Small intestine (tissue), 7 donors: ENCODE results near the gene ABCG5. TPM values are rescaled to one million over a fixed set of nuclear protein-coding genes. Genes with fewer than 3 reads are reported as not detected.

Experiments used
- DNase-seq, 2 donors: peaks; one replicate each; pipeline versions ENCODE4 v3.0.0 to v3.0.0-alpha.2; 2013
- FAIRE-seq: peaks from 2 replicates; lab custom pipeline; 2012; peaks lifted over from hg19 to GRCh38; lab: Jason Lieb, UNC
- H3K27ac ChIP-seq, 3 donors: one replicate each; pipeline ENCODE4 v1.5.1; 2013; ENCODE audit warnings: low read length in 2 of 3, mild to moderate bottlenecking in 2 of 3, control low read depth in 1 of 3, inconsistent platforms in 1 of 3, low read depth in 1 of 3, moderate library complexity in 1 of 3
- H3K27me3 ChIP-seq, 3 donors: one replicate each; pipeline ENCODE4 v1.6.1; 2013; ENCODE audit warnings: low read length in 3 of 3, inconsistent platforms in 1 of 3; ENCODE audit not compliant: control insufficient read depth in 3 of 3, insufficient read depth in 3 of 3
- H3K36me3 ChIP-seq, 3 donors: one replicate each; pipeline ENCODE4 v1.6.1; 2013; ENCODE audit warnings: low read length in 3 of 3, inconsistent platforms in 1 of 3, low read depth in 1 of 3, mild to moderate bottlenecking in 1 of 3, moderate library complexity in 1 of 3; ENCODE audit not compliant: control insufficient read depth in 3 of 3, insufficient read depth in 2 of 3
- H3K4me1 ChIP-seq, 3 donors: one replicate each; pipeline ENCODE4 v1.6.1; 2013; ENCODE audit warnings: low read length in 2 of 3, inconsistent platforms in 1 of 3, low read depth in 1 of 3, mild to moderate bottlenecking in 1 of 3, moderate library complexity in 1 of 3; ENCODE audit not compliant: control insufficient read depth in 3 of 3, insufficient read depth in 2 of 3
- H3K4me3 ChIP-seq, 3 donors: one replicate each; pipeline ENCODE4 v1.5.1; 2013; ENCODE audit warnings: low read length in 3 of 3, control low read depth in 1 of 3, inconsistent platforms in 1 of 3, low read depth in 1 of 3, mild to moderate bottlenecking in 1 of 3, moderate library complexity in 1 of 3
- H3K9me3 ChIP-seq, 2 donors: one replicate each; pipeline ENCODE4 v1.6.1; 2013; ENCODE audit warnings: low read depth in 1 of 2, low read length in 1 of 2; ENCODE audit not compliant: control insufficient read depth in 2 of 2, insufficient read depth in 1 of 2
- WGBS, 3 donors: extraction: QIAGEN DNeasy Blood & Tissue Kit; methylation state at CpG; one replicate each; pipeline ENCODE4 v1.1.7; 2013; 5-methylcytosine and 5-hydroxymethylcytosine counted together
- polyA plus RNA-seq, 4 donors: library from polyadenylated mRNA; stranded (reverse) in 3 of 4; unstranded in 1 of 4; fragments of 200-250 nt in 3 of 4; fragments of 120-200 nt in 1 of 4; gene quantifications; one replicate each; pipeline versions ENCODE4 v1.2.1 to v1.2.3, GENCODE V29; 2013
- donor health status: healthy with polysubstance abuse.
- donor health status: control.
- donor health status: control.
- donor health status: Bipolar disorder and iron deficiency.
- donor health status: healthy.

The ABCG5 gene
- polyA plus RNA-seq, 4 donors = 2.3 to 242 (median 126) TPM

DNA sequence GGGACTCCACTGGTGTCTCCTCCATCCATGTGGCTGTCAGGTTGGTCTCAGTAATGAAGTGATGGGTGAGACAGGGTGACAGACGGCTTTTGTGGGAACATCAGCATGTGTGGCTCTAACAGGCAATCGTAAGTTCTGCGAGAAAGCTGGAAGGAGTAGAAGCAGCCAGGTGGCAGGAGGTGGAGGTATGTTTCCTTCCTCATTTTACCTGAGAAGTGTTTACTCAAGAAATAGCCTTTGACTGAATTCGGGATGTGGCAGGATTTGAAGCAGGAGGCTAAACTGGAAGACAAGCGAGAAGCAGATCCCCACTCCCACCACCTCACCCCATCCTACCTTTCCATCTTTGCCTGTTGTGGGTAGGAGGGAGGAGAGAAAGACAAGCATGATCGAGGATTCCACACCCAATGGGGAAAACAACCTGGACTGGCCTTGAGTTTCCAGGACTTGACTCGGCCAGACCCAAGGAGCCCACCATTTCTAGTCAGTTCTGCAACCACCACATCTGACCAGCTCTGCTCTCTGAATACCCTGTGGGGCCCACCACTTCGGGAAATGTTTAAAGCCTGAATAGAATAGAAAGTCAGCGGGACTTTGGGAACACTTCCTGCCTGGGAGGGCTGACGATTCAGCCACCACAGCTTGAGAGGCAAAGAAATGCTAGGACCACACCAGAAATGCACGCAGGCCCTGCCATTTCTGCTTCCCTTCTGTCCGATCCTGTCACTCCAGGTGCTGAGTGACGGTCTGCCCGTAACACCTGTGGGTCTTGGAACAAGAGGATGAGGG, 1.3 kb upstream of the ABCG5 start:
- whole genome bisulfite sequencing, 3 donors = 82 to 94% (median 88%) methylated on average over 14 of the region's 14 CpGs
- FAIRE-seq = no peak

GRCh38 chr2:43837831-43838559, 644 bp downstream of the ABCG5 start:
- 82 to 85% (median 85%) methylated on average over 20 to 21 of the region's 21 CpGs for WGBS, 3 donors
- peaks cover 0 to 22% (median 4%) of the 10 kb centered on the region in 3 donors for H3K4me1 ChIP-seq

More for the DNA sequence above, 1.3 kb upstream of the ABCG5 start:
- Histone ChIP-seq H3K27ac (peak overlapping the region in 1 of 3 donors; percentile 27), H3K4me3 (peak overlapping the region in 2 of 3 donors; percentile 7 to 80), H3K9me3 (no peaks in the 10 kb centered on the region), H3K27me3 (no peaks in the 10 kb centered on the region), H3K4me1 (peaks cover 0 to 27% (median 0%) of the 10 kb centered on the region in 3 donors), H3K36me3 (peaks cover 0 to 25% (median 4%) of the 10 kb centered on the region in 3 donors)
- DNase-seq = no peak

DNA sequence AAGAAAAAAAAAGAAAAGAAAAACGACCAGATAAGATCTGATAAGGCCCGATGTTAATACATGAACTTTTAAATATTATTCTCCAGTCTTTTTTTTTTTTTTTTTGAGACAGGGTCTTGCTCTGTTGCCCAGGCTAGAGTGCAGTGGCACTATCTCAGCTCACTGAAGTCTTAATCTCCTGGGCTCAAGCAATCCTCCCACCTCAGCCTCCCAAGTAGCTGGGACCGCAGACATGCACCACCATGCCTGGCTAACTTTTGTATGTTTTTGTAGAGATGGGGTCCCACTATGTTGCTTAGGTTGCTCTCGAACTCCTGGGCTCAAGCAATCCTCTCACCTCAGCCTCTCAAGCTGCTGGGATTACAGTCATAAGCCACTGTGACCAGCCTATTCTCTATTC, 1.6 kb downstream of the ABCG5 start:
- peaks cover 0 to 24% (median 4%) of the 10 kb centered on the region in 3 donors for H3K4me1 ChIP-seq
- FAIRE-seq (no peak), DNase-seq (no peak)
- no peaks in the 10 kb centered on the region for H3K27me3 ChIP-seq
- 69 to 79% (median 70%) methylated on average over 4 of the region's 4 CpGs for WGBS, 3 donors
- H3K9me3 ChIP-seq = no peaks in the 10 kb centered on the region
- peak overlapping the region in 2 of 3 donors; percentile 54 to 80 for H3K4me3 ChIP-seq
- peak overlapping the region in 1 of 3 donors; percentile 91 for H3K27ac ChIP-seq
- H3K36me3 ChIP-seq = peaks cover 0 to 16% (median 2%) of the 10 kb centered on the region in 3 donors

More at GRCh38 chr2:43837831-43838559, 644 bp downstream of the ABCG5 start:
- H3K9me3 ChIP-seq = no peaks in the 10 kb centered on the region
- DNase-seq (peak; percentile 31 to 35), FAIRE-seq (no peak)
- H3K27ac ChIP-seq = peak overlapping the region; percentile 14 to 91 (median 74)
- peaks cover 0 to 20% (median 4%) of the 10 kb centered on the region in 3 donors for H3K36me3 ChIP-seq
- no peaks in the 10 kb centered on the region for H3K27me3 ChIP-seq
- H3K4me3 ChIP-seq = peak overlapping the region in 2 of 3 donors; percentile 54 to 80

DNA sequence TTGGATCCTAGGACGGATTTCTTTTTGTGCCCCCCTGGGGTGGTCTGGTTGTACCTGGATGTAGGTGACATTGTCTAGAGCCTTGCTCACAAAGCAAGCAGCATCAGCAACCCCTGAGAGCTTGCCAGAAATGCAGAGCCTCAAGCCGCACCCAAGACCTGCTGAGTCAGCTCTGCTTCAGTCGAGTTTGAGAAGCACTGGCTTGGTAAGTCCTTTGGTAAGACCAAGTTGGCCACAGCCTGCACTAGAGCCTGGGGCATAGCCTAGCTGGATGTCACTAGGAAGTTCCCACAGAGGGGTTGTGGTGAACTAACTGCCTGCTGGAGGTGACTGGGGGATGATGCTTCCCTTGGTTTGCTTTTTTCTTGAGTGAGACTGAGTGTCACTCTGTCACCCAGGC, 6.2 kb downstream of the ABCG5 start:
- DNase-seq (peak; percentile 51 to 81), FAIRE-seq (no peak)
- Histone ChIP-seq H3K27ac (peak overlapping the region in 1 of 3 donors; percentile 5), H3K36me3 (peaks cover 0 to 8% (median 5%) of the 10 kb centered on the region in 3 donors), H3K9me3 (no peaks in the 10 kb centered on the region), H3K27me3 (peaks cover 0 to 3% (median 0%) of the 10 kb centered on the region in 3 donors), H3K4me1 (peaks cover 2 to 22% (median 4%) of the 10 kb centered on the region in 3 donors), H3K4me3 (peak overlapping the region in 2 of 3 donors; percentile 30 to 43)
- 31 to 46% (median 32%) methylated on average over 3 of the region's 3 CpGs for WGBS, 3 donors

DNA sequence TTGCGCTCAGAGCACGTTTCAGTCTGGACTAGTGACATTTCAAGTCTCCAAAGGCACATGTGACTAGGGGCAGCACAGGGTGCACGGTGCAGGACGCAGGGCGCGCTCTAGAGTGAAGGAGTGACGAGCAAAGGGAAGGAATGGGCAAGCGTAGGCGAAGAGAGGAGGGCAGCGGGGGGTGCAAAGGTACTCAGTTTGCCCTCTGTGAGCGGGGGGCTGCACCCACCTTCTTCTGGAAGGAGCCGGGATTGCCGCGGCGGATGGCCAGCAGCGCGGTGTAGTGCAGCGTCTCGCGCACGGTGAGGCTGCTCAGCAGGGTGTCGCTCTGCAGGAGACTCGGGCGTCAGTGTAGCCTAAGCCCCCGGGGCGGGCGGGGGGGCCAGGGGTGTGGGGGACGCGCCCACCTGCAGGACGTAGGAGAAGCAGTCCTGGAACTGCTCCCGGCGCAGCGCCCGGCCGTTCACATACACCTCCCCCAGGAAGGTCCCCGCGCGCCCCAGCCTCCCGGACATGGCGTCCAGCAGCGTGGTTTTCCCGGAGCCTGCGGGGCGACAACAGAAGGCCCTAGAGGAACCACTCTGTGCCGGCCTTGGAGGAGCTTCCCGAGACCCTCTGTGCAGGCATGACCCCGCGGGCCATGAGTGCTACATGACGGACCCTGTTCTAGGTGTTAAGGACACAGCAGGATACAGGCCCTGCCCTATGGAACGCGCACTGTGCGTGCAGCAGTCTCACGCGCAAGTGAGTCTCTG, 6.9 kb downstream of the ABCG5 start:
- Histone ChIP-seq H3K9me3 (no peaks in the 10 kb centered on the region), H3K36me3 (peaks cover 0 to 8% (median 5%) of the 10 kb centered on the region in 3 donors), H3K4me1 (peaks cover 2 to 22% (median 4%) of the 10 kb centered on the region in 3 donors), H3K27me3 (peaks cover 0 to 3% (median 0%) of the 10 kb centered on the region in 3 donors), H3K4me3 (peak overlapping the region; percentile 12 to 43 (median 30)), H3K27ac (no peak overlapping the region)
- DNase-seq (peak; percentile 53 to 69), FAIRE-seq (no peak)
- WGBS, 3 donors = 5 to 9% (median 8%) methylated on average over 38 to 54 of the region's 54 CpGs

- H3K27me3 ChIP-seq = peaks cover 0 to 3% (median 0%) of the 10 kb centered on the region in 3 donors
- 92 to 97% (median 94%) methylated on average over 17 of the region's 17 CpGs for WGBS, 3 donors
- H3K4me1 ChIP-seq = peaks cover 0 to 10% (median 1%) of the 10 kb centered on the region in 3 donors
- FAIRE-seq (no peak), DNase-seq (no peak)
- H3K9me3 ChIP-seq = no peaks in the 10 kb centered on the region
- peaks cover 0 to 36% (median 20%) of the 10 kb centered on the region in 3 donors for H3K36me3 ChIP-seq
- no peak overlapping the region for H3K27ac ChIP-seq
- no peak overlapping the region for H3K4me3 ChIP-seq
These were observed 12.1 kb downstream of the ABCG5 start for GRCh38 chr2:43826305-43827250.

DNA sequence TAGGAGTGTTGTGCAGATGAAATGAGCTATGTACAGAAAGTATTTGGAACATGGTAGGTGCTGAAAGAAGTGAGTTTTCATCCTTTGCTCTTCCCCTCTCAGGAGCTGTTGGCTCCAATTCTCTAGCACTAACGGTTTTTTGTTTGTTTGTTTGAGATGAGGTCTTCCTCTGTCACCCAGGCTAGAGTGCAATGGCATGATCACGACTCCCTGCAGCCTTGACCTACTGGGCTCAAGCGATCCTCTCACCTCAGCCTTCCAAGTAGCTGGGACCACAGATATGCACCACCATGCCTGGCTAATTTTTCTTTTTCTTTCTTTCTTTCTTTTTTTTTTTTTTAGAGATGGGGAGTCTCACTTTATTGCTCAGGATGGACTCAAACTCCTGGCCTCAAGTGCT, 12.8 kb downstream of the ABCG5 start:
- 69 to 72% (median 70%) methylated on average over 3 of the region's 3 CpGs for WGBS, 3 donors
- no peak for DNase-seq
- Histone ChIP-seq H3K4me1 (peaks cover 0 to 7% (median 0%) of the 10 kb centered on the region in 3 donors), H3K36me3 (peaks cover 0 to 38% (median 20%) of the 10 kb centered on the region in 3 donors), H3K27ac (no peak overlapping the region), H3K9me3 (no peaks in the 10 kb centered on the region), H3K27me3 (no peaks in the 10 kb centered on the region), H3K4me3 (no peak overlapping the region)
- no peak for FAIRE-seq
